ENCODE results near the gene TFRC. TPM values are rescaled to one million over a fixed set of nuclear protein-coding genes. Genes with fewer than 3 reads are reported as not detected.

The TFRC gene
- 166 and 271 TPM in 2 replicates for total RNA-seq

GRCh38 chr3:196081834-196082618, at the start of gene TFRC:
Gene TFRC (minus strand): TSS chr3:196082090. CDS start chr3:196077099, 4,991 bp downstream.

Other genes starting within 250 kb of the TFRC start
- 7.2 and 13.3 TPM in 2 replicates for gene TNK2, start 173.5 kb downstream of the TFRC start, total RNA-seq
- gene ZDHHC19, start 129.3 kb upstream of the TFRC start, total RNA-seq = not detected in 2 replicates
- gene SLC51A, start 134.4 kb upstream of the TFRC start, total RNA-seq = not detected in 2 replicates
- 60.1 and 83.4 TPM in 2 replicates for gene PCYT1A, start 205.6 kb upstream of the TFRC start, total RNA-seq
- gene DYNLT2B, start 236.2 kb upstream of the TFRC start, total RNA-seq = 13.8 and 27.0 TPM in 2 replicates

Data from nasal cavity respiratory epithelium epithelial cell of viscerocranial mucosa (primary cell).